K562 (cell line): Measurements from ENCODE around the gene RNPEP. TPM values are rescaled to one million over a fixed set of nuclear protein-coding genes. Genes with fewer than 3 reads are reported as not detected.
A peak's percentile ranks its signal among the peaks of the same experiment; 100 is the strongest.

Source experiments
- ARID4B ChIP-seq: sonication (generic); formaldehyde crosslinking; IDR thresholded peaks from 2 replicates; pipeline ENCODE4 v1.8.0; 2022; ENCODE audit warnings: mild to moderate bottlenecking, missing genetic modification reagents
- CEBPG ChIP-seq, 3 experiments: fragments of 200-800 bp in 1 of 3; sonication (Bioruptor generic) in 1 of 3; sonication (generic) in 1 of 3; formaldehyde crosslinking in 1 of 3; IDR thresholded peaks in 2 of 3; conservative IDR thresholded peaks in 1 of 3; 2 replicates each; pipeline versions ENCODE4 v1.6.1 to v1.8.0; 2016 to 2022; ENCODE audit warnings: missing compliant biosample characterization in 2 of 3, missing genetic modification characterization in 2 of 3, mild to moderate bottlenecking in 1 of 3, missing genetic modification reagents in 1 of 3
- E2F1 ChIP-seq: sonication (generic); formaldehyde crosslinking; IDR thresholded peaks from 2 replicates; pipeline ENCODE4 v1.8.1; 2023; ENCODE audit warnings: mild to moderate bottlenecking, missing genetic modification reagents, moderate library complexity
- ELF1 ChIP-seq: fragments of 200-800 bp; sonication (Bioruptor generic); IDR thresholded peaks from 2 replicates; pipeline ENCODE4 v1.6.1; 2016; ENCODE audit warnings: missing genetic modification characterization, missing compliant biosample characterization
- SUPT5H ChIP-seq: fragments of 450-650 bp; IDR thresholded peaks from 2 replicates; pipeline ENCODE4 v1.6.1; 2016
- TAF7 ChIP-seq: fragments of 450-650 bp; IDR thresholded peaks from 2 replicates; pipeline ENCODE4 v1.6.1; 2016; ENCODE audit warnings: missing genetic modification characterization, missing compliant biosample characterization
- ZBTB34 ChIP-seq: fragments of 250-450 bp; sonication (Bioruptor Pico); IDR thresholded peaks from 2 replicates; pipeline ENCODE4 v1.8.0; 2021; ENCODE audit warnings: mild to moderate bottlenecking, moderate library complexity
- ZKSCAN3 ChIP-seq: fragments of 250-450 bp; sonication (Bioruptor Pico); IDR thresholded peaks from 2 replicates; pipeline ENCODE4 v1.4.0; 2020
- ZNF512 ChIP-seq: IDR thresholded peaks from 2 replicates; pipeline ENCODE4 v1.6.1; 2016; ENCODE audit warnings: missing genetic modification characterization, missing compliant biosample characterization
- ZNF740 ChIP-seq, 3 experiments: fragments of 200-800 bp in 1 of 3; sonication (Bioruptor generic) in 1 of 3; sonication (generic) in 1 of 3; formaldehyde crosslinking in 1 of 3; IDR thresholded peaks; 2 replicates each; pipeline versions ENCODE4 v1.6.1 to v1.8.0; 2016 to 2022; ENCODE audit warnings: mild to moderate bottlenecking in 2 of 3, missing compliant biosample characterization in 2 of 3, missing genetic modification characterization in 2 of 3, missing genetic modification reagents in 1 of 3
- polyA plus RNA-seq, 8 experiments: library from polyadenylated mRNA; depleted of rRNA in 4 of 8; stranded (reverse) in 5 of 8; unstranded in 3 of 8; fragments of >200 nt; fragmentation: Nextera tagmentation in 2 of 8; fragmentation: Illumina TruSeq in 1 of 8; extraction: Ambion mirVana in 2 of 8; extraction: Trizol in 1 of 8; gene quantifications; 2 replicates each; pipeline versions ENCODE4 v1.2.1 to v1.2.3, GENCODE V29; 2011 to 2014; ENCODE audit warnings: inconsistent platforms in 1 of 8, missing spikeins in 1 of 8
- total RNA-seq, 7 experiments: library from RNA; depleted of rRNA in 6 of 7; stranded (reverse); fragments of >200 nt in 6 of 7; fragmentation: Illumina TruSeq in 2 of 7; extraction: Trizol in 2 of 7; gene quantifications; 2 replicates each; pipeline versions ENCODE4 v1.2.1 to v1.2.3, GENCODE V29; 2011 to 2021; ENCODE audit warnings: low replicate concordance in 1 of 7

The RNPEP gene
- total and polyA plus RNA-seq, 9 of the 15 experiments (the other 6 are each of a cell fraction or from before 2014, with no cell fraction given): 27.5 to 131 (median 63.4) TPM

- TF ChIP-seq ZNF512 (tag) (peak; percentile 99), ZKSCAN3 (CRISPR knock-in tag) (no peak), CEBPG (CRISPR knock-in tag; IDR thresholded peaks at IDR 0.05) (0 out of 2 replicates have a peak, but pooled peaks have one; percentile 14), CEBPG (tag; conservative IDR thresholded peaks at IDR 0.05 in 1 of 2, IDR thresholded peaks at IDR 0.05 in 1 of 2) (no peak), ZBTB34 (no peak), SUPT5H (peak; percentile 99), ELF1 (peak; percentile 92), ZNF740 (CRISPR knock-in tag; IDR thresholded peaks at IDR 0.05) (no peak), ZNF740 (tag; IDR thresholded peaks at IDR 0.05) (no peak), E2F1 (peak; percentile 63), ARID4B (CRISPR knock-in tag) (peak; percentile 89), TAF7 (tag) (peak; percentile 96)
These were observed 27.3 kb upstream of the RNPEP start, which contains the start of gene TIMM17A (continued) for GRCh38 chr1:201955009-201955728.
